ENCODE measurements around the gene MFAP1.
A peak's percentile ranks its signal among the peaks of the same experiment; 100 is the strongest.
"Not testable (repeated sequence)": the region's sequence is repeated elsewhere in the genome, so short reads cannot be mapped to it uniquely, and the experiment has no call there.

The MFAP1 gene, protein sequence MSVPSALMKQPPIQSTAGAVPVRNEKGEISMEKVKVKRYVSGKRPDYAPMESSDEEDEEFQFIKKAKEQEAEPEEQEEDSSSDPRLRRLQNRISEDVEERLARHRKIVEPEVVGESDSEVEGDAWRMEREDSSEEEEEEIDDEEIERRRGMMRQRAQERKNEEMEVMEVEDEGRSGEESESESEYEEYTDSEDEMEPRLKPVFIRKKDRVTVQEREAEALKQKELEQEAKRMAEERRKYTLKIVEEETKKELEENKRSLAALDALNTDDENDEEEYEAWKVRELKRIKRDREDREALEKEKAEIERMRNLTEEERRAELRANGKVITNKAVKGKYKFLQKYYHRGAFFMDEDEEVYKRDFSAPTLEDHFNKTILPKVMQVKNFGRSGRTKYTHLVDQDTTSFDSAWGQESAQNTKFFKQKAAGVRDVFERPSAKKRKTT

DNA sequence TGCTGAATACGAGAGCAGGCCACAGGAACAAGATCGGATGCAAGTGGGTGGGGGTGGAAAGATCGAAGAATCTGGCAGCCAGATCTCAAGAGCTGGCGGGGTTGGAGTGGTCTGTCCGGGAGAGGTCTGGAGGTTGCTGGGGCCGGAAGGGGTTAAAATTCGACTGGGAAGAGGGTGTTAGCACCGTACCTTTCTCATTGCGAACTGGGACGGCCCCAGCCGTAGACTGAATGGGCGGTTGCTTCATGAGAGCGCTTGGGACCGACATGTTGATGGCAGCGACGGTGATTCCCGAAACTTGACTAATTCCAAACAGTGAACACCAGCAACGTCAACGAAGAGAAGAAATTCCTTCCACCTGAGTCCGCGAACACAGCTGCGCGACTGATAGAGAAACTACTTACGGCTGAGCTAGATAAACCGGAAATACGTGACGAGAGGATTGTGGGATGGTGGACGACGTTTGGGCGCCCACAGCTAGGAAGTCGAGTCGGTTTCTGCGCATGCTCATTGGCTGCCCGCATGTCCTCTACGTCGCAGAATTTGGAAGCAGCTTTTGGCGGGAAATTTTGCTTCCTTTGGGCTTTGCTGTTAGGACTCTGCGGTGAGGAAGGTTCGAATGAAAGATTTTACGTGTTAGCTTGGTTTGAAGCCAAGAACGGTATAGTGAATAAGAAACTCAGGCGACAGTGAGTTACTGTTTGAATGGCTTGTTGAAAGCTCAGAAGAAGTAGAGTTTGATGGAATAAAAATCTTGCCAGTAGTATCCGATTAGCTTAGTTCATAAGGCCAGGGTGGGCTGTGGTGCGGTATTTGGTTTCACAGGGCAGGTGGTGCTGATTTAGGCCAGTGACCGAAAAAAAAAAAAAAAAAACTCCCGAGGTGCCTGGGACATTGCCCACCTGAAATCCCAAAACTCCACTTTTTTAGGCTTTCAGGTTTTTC is at the start of gene MFAP1:
TSS of gene MFAP1 (minus strand) at position 389 of the 945 bp plus-strand sequence. CDS start at position 268, 121 bp downstream.
- DNase-seq: peak; percentile 98

DNA sequence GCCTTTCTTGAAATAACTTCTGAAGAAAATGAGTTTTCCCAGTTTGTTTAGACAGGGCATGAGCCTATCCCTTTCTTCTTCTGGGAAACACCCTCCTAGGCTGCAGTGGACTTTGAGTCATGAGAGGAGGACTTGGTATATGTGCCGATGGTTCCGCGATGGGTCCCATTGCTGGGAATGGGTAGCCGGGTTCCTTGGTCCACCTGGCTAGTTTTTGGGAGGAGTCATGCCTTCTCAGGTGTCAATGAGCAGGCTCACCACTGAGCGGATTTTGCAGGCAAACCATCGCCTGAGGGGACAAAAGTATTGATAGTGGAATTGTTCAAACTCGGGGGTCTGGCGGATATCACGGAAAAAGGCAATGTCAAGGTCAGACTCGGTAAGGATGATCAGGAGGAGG is 49.2 kb upstream of the MFAP1 start:
- DNase-seq: no peak

DNA sequence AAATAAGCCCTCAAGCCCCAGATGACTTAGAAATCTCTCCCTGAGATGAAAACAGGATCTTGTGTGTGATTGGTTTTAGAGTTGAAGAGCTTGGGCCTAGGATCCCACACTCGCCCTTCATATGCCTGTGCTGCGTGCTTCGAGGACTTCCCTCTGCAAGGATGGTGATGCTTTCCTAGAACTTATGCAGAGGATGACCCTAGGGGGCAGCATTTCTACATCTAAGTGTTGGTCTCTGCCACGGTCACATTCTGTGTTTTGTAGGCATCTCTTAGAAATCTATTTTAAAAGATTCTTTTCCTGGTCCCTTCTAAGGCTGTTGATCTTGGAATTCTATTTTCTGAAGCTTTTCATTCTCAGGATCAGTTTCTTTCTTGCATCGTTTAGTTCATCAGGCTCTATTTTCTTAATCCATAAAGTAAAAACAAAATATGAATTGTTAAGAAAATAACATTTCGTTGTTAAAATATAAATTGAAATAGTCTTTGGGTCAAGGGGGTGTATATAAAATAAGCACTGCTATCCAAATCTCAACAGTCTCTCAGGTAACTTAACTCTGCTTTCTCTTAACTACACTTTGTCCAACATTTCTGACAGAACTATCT is 48.0 kb upstream of the MFAP1 start:
- peak; percentile 68 for DNase-seq

- DNase-seq: no peak
Observed at GRCh38 chr15:43871835-43872234, 47.3 kb upstream of the MFAP1 start.

DNA sequence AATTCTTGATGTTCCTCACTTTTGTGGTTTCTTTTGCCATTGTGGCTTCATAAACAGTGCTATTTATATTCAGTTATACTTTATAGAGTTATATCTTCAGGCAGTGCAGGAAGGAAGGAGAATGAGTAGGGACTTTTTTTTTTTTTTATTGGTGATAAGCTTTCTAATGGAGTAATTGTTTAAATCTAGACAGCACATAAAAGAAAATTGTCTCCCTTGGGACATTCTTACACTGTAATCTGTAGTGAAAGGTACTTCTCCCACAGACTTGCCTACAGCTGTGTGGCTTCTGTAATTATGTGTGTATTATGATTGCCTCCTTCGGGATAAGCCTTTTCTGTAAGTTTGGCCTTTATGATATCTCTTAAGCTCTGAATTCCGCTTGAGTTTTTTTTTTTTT is 43.9 kb upstream of the MFAP1 start:
- DNase-seq: no peak

GRCh38 chr15:43867096-43867495 is 42.6 kb upstream of the MFAP1 start:
- no peak for DNase-seq

- DNase-seq: not testable (repeated sequence)
Observed at GRCh38 chr15:43866636-43867035, 42.1 kb upstream of the MFAP1 start.

DNA sequence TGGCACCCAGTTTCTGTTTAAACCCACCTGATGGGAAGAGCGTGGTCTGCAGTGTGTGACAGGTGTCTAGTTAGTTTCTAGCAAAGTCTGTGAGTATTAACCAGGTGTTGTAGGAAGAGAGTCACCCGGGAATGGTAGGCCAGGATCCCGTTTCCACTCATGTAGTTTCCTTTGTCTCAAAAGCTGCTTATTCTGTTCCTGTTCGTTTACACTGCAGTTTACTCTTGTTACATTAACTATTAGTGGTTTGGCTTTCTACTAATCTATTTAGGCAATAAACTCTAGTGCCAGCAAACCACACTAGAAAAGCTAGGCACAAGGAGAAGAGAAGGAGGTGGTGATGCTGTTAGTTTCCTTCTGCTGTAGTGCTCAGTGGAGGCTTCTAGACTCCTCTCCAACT is 35.1 kb upstream of the MFAP1 start:
- no peak for DNase-seq

DNA sequence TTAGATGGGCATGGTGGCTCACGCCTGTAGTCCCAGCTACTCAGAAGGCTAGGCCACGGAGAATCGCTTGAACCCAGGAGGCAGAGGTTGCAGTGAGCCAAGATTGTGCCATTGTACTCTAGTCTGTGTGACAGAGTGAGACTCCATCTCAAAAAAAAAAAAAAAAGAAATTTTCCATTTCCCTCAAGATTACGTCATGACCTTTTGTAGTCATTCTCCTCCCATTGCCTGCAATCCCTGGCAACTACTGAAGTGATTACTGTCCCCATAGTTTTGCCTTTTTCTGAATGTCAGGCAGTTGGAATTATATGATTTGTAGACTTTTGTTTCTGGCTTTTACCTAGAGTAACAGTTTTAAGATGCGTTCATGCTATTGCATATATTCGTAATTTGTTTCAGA is 30.3 kb upstream of the MFAP1 start:
- peak; percentile 6 for DNase-seq

DNA sequence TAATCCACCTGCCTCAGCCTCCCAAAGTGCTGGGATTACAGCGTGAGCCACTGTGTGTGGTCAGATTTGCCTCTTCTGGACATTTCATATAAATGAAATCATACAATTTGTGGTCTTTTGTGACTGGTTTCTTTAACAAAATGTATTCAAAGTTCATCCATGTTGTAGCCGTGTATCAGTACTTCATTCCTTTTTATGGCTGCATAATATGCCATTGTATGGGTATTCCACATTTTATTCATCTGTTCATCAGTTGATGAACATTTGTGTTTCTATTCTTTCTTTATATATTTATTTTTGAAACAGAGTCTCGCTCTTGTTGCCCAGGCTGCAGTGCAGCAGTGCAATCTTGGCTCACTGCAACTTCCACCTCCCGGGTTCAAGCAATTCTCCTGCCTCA is 28.1 kb upstream of the MFAP1 start:
- no peak for DNase-seq

- no peak for DNase-seq
Observed at GRCh38 chr15:43851251-43851650, 26.8 kb upstream of the MFAP1 start.

- DNase-seq: peak; percentile 1
Observed at GRCh38 chr15:43845421-43845820, 20.9 kb upstream of the MFAP1 start.

DNA sequence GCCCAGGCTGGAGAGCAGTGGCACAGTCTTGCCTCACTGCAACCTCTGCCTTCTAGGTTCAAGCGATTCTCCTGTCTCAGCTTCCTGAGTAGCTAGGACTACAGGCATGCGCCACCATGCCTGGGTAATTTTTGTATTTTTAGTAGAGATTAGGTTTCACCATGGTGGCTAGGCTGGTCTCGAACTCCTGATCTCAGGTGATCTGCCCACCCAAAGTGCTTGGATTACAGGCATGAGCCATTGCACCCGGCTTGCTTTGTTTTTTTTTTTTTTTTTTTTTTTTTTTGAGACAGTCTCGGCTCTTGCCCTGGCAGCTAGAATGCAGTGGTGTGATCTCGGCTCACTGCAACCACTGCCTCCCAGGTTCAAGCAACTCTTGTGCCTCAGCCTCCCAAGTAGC is 8.0 kb upstream of the MFAP1 start:
- not testable (repeated sequence) for DNase-seq

DNA sequence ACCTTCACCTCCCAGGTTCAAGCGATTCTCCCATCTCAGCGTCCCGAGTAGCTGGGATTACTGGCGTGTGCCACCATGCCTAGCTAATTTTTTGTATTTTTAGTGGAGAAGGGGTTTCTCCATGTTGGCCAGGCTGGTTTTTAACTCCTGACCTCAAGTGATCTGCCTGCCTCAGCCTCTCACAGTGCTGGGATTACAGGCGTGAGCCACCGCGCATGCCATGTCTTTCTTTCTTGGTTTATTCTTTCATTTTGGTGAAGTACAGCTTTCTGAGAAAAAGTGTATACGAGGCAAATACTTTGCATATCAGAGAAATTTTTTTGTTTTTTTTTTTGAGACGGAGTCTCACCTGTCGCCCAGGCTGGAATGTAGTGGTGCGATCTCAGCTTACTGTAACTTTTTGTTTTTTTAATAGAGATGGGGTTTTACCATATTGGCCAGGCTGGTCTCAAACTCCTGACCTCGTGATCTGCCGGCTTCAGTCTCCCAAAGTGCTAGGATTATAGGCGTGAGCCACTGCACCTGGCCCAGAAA is 7.1 kb upstream of the MFAP1 start:
- DNase-seq: not testable (repeated sequence)

DNA sequence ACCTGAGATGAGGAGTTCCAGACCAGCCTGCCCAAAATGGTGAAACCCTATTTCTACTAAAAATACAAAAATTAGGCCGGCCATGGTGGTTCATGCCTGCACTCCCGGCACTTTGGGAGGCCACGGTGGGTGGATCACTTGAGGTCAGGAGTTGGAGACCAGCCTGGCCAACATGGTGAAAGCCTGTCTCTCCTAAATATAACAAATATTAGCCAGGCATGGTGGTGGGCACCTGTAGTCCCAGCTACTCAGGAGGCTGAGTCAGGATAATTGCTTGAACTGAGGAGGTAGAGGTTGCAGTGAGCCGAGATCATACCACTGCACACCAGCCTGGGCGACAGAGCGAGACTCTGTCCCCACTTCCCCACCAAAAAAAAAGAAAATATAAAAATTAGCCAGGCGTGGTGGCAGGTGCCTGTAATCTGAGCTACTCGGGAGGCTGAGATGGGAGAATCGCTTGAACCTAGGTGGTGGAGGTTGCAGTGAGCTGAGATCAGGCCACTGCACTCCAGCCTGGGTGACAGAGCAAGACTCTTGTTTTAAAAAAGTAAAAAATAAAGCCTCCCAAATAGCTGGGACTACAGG is 6.3 kb upstream of the MFAP1 start:
- not testable (repeated sequence) for DNase-seq

- DNase-seq: not testable (repeated sequence)
Observed at GRCh38 chr15:43829951-43830540, 5.6 kb upstream of the MFAP1 start.

GRCh38 chr15:43828061-43828657 is 3.7 kb upstream of the MFAP1 start:
- DNase-seq: peak; percentile 17

GRCh38 chr15:43826508-43827341 is 2.2 kb upstream of the MFAP1 start, which contains the start of gene WDR76:
Gene WDR76, plus strand, starts transcription at chr15:43827002. Its CDS starts 31 bp downstream, at chr15:43827033.
- peak; percentile 88 for DNase-seq

- no peak for DNase-seq
Observed at GRCh38 chr15:43826029-43826507, 1.6 kb upstream of the MFAP1 start.

DNA sequence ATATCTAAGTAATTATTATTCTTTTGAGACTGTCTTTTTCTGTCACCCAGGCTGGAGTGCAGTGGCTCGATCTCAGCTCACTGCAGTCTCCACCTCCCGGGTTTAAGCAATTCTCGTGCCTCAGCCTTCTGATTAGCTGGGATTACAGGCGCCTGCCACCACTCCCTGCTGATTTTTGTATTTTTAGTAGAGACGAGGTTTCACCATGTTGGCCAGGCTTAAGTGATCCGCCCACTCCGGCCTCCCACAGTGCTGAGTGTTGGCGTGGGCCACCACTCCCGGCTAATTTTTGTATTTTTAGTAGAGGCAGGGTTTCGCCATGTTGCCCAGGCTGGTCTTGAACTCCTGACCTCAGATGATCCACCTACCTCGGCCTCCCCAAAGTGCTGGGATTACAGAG is 815 bp upstream of the MFAP1 start:
- DNase-seq: not testable (repeated sequence)

All from fibroblast of skin of right biceps (primary cell).